Cerebellar cortex (tissue), 1 donor: ENCODE data around the gene LMNTD2.
A peak's percentile ranks its signal among the peaks of the same experiment; 100 is the strongest.

Source experiments
- DNase-seq: peaks from one replicate; pipeline ENCODE4 v3.0.0-alpha.2; 2015; ENCODE audit warnings: low spot score

Gene LMNTD2, protein sequence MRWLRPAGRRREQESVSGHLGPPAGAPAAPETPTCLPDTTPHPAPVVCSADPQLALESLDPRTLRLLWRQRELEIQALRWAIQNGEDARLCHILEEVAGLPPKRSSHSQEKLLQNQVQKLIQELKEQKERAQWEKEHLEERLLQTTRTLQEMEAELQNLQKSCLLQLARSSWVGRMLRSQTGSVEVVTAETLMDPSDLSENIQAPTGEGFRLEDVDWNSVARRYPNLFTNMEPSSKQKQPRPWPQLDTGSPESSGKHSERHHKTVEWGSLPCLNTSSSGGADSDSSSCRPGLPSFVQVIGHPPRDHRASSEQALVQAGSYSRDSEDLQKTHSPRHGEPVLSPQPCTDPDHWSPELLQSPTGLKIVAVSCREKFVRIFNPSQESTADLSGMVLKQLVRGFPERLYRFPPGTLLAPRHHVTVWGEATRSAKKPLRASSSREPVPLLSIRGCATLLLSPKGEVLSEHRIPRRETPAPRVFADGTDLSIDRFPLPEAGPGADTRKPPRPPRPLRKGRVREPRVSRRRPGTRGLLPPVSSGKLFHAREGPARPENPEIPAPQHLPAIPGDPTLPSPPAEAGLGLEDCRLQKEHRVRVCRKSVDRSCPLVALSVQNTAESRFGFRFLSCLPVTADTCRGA

DNA sequence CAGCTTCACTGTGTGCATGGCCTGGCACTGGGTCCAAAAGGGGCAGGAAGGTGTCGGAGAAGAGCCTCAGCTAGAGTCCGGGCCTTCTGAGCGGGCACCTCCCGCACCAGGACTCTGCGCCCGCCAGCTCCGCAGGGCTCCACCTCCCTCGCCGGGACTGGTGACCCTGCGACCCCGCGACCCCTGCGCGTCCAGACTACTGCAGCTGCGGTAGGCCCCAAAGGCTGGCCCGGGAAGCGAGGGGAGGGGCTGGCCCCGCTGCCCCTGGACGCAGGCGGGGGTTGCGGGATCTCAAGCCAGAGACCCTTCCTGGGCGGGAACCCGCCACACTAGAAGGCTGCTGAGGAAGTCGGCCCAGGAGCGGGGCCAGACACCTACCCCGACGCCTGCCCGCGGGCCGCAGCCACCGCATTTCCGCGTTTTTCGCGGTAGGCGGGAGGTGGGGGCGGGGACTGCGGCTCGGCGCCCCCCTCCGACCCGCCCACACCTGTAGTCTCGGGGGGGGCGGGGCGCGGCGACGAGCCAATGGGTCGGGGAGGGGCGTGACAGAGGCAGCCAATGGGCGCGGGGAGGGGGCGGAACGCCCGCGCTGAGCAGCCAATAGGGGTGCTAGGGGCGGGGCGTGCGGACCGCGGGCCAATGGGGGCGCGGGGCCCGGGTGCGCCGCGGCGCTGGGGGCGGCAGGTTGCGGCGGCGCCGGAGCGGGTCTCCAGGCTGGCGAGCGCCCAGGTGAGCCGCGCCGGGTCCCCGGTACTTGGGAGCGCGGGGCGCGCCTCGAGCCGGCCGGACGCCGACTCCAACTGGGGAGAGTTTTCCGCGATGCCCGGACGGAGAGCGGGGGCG, at the start of gene LMNTD2, which contains the start of gene RASSF7:
TSS of gene LMNTD2 (minus strand) at position 434 of the 843 bp plus-strand sequence. CDS start at position 412, 22 bp downstream.
TSS of gene RASSF7 (plus strand) at position 666 of the 843 bp plus-strand sequence. CDS start 799 bp downstream, outside the sequence.
- DNase-seq = peak; percentile 83

DNA sequence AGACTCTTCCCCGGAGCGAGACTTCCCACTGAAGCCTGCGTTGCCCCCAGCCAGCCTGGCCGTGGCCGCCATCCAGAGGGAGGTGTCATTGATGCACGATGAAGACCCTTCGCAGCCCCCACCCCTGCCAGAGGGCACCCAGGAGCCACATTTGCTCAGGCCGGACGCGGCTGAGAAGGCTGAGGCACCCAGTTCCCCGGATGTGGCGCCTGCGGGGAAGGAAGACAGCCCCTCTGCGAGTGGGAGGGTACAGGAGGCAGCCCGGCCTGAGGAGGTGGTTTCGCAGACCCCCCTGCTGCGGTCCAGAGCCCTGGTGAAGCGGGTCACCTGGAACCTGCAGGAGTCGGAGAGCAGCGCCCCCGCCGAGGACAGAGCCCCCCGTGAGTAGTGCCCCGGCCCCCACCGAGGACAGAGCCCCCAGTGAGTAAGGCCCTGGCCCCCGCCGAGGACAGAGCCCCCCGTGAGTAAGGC, 48.8 kb upstream of the LMNTD2 start:
- DNase-seq = no peak

DNA sequence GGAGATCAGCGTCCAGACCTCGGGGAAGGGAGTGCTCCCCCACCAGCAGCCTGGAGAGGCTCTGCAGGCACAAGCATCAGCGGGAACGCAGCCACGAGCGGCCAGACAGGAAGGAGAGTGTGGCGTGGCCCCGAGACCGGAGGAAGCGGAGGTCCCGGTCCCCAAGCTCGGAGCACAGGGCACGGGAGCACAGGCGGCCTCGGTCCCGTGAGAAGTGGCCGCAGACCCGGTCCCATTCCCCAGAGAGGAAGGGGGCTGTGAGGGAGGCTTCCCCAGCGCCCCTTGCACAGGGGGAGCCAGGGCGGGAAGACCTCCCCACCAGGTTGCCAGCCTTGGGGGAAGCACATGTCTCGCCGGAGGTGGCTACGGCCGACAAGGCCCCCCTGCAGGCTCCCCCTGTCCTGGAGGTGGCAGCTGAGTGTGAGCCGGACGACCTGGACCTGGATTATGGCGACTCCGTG, 48.3 kb upstream of the LMNTD2 start:
- no peak for DNase-seq

DNA sequence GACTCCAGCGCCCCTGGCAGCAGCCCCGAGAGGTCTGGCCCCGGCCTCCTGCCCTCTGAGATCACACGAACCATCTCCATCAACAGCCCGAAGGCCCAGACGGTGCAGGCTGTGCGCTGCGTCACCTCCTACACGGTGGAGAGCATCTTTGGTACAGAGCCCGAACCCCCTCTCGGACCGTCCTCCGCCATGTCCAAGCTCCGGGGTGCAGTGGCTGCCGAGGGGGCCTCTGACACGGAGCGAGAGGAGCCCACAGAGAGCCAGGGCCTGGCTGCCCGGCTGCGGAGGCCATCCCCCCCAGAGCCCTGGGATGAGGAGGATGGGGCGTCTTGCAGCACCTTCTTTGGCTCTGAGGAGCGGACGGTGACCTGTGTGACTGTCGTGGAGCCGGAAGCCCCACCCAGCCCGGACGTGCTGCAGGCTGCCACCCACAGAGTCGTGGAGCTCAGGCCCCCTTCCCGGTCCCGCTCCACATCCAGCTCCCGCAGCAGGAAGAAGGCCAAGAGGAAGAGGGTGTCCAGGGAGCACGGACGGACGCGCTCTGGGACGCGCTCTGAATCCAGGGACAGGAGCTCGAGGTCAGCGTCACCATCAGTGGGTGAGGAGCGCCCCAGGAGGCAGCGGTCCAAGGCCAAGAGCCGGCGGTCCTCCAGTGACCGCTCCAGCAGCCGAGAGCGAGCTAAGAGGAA, 47.6 kb upstream of the LMNTD2 start:
- no peak for DNase-seq

- DNase-seq = no peak
Observed at GRCh38 chr11:607020-607780, 46.7 kb upstream of the LMNTD2 start.

DNA sequence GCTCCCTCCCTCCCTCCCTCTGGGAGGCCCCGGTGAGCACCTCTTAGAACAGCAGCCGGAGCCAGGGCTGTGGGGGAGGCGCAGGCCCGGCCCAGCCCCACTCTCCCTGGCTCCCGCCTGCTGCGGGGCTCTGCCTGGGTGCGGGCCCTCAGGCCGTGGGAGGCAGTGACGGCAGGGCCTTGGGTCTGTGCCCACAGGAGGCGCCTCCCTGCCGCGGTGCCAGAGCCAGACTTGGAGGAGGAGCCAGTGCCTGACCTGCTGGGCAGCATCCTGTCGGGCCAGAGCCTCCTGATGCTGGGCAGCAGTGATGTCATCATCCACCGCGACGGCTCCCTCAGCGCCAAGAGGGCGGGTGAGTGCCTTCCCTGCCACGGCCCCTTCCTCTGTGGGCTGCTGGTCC, 45.7 kb upstream of the LMNTD2 start:
- DNase-seq = peak; percentile 89

DNA sequence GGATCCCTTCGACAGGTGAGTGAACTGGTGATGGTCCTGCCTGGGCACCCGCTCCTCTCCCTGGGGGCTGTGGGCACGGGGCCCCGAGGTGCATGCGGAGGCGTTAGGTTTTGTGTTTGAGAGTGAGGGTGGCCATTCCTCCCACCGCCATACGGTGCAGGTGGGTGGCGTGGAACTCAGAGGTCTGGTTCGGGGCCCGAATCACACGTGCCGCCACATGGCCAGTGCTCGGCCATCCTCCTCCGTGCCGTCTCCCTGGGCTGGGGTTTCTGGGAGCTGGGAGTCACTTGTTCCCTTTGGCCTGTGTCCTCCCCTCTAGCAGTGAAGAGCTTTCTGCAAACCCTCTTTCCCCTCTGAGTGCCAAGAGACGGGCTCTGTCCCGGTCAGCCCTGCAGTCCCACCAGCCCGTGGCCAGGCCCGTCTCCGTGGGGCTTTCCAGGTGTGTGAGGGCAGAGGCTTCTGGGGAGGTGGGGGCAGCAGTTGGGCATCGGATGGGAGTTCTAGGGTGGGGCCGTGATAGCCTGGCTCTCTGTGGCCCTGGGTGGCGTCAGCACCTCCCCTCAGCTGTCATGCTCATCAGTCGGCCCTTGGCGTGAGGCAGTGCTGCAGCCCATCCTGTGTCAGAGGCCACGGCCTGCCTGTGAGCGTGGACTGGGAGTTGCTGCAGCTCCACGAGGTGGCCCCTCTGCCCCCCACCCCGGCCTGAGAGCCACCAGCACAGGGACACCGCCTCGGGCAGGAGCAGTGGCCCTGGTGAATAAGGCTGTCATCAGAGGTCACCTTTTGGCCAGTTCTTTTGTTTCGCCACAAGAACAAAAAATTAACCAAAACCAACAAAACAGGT, 45.0 kb upstream of the LMNTD2 start:
- DNase-seq = no peak

DNA sequence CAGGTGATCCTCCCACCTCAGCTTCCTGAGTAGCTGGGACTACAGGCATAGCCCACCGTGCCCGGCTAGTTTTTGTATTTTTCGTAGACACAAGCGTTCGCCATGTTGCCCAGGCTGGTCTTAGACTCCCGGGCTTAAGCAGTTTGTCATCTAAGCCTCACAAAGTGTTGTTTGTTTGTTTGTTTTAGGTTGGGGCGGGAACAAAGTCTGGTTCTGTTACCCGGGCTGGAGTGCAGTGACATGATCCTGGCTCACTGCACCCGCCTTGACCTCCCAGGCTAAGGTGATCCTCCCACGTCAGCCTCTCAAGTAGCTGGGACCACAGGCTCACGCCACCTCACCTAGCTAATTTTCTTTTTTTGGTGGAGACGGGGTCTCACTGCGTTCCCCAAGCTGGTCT, 42.6 kb upstream of the LMNTD2 start:
- DNase-seq = no peak

DNA sequence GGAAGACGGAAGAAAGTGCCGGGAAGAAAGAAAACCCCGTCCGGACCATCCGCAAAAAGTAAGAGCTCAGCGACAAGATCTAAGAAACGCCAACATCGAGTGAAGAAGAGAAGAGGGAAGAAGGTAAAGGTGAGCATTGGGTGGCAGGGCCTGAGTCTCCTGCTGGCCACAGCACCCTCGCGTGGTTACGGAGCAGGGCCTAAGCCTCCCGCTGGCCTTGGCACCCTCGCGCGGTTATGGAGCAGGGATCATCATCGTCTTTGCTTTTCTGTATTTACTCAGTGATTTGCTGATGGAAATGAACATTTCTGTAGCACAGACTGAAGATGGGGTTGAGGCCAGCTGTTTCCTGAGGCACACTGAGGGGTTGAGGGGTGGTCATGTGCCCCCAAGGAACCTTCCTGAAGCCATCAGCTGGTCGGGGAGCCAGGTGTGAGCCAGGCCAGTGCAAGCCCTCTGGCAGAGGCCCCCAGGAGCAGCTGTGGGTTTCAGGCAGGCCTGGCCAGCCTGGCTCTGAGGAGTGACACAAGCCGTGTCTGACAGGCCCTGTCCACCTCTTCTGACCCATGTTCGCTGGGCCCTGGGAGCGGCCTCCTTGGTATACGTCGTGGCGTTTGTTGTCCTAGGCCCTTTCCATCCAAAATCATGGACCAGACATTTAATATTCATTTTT, 41.2 kb upstream of the LMNTD2 start:
- no peak for DNase-seq

DNA sequence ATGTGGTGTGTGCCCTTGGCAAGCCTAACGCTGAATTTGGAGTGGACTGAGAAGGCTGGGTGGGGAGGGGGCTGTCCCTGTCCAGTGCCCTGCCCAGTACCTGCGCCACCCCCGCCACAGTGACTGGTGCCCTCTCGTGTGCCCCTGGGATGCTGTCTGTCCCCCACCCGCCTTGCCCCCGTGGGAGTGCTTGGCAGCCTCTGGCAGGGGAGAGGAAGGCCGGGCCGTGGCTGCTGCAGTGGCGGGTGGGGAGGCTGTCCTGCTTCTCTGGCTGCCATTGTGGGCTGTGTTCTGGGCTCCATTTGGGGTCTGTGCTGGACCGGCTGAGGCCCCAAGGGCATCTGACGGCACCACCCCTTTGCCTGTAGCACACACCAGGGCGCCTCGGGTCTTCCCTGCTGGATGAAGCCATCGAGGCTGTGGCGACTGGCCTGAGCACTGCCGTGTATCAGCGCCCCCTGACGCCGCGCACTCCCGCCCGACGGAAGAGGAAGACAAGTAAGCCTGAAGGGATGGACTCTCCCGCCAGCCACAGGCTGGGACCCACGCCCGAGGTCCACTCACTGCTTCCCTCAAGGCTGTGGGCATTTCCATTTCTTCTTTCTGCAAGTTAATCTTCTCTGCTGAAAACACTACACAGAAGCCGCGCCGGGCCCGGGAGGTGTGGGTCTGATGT, 37.6 kb upstream of the LMNTD2 start:
- DNase-seq = no peak

DNA sequence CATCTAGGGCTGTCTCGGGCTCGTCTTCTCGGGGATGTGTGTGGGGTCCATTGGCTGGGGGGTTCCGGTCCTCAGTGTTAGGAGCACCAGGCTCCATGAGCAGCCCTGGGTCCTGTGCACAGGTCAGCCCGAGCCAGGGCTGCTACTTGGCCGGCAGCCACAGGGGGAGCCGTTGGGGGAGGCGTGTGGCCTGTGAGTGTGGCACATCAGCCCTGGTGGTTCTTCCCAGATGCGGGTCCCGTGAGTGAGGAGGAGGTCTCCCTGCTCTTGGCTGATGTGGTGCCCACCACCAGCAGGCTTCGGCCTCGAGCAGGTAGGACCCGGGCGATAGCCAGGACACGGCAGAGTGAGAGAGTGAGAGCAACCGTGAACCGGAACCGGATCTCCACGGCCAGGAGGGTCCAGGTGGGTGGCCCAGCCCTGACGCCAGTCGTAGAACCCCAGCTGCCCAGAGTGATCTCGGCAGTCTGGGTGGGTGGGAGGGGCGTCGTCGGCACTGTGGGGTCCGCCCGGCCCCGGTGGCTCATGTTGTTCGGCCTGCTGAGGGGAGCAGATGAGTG, 36.7 kb upstream of the LMNTD2 start:
- DNase-seq = no peak

DNA sequence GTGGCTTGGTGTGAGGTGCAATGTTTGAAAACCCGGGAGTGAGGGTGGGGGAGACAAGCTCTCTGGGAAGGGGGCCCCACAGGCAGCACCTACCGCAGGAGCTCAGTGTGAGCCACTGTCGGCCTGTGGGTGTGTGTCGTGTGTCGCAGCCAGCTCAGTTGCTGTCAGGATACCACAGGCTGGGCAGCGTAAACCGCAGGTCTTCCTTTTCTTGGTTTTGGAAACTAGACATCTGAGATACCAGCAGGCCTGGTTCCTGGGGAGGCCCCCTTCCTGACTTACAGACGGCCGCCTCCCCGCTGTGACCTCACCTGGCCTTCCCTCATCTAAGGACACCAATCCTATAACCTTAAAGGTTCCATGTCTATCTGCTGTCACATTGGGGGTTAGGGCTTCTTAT, 35.8 kb upstream of the LMNTD2 start:
- no peak for DNase-seq

GRCh38 chr11:595400-595799, 34.9 kb upstream of the LMNTD2 start:
- no peak for DNase-seq

DNA sequence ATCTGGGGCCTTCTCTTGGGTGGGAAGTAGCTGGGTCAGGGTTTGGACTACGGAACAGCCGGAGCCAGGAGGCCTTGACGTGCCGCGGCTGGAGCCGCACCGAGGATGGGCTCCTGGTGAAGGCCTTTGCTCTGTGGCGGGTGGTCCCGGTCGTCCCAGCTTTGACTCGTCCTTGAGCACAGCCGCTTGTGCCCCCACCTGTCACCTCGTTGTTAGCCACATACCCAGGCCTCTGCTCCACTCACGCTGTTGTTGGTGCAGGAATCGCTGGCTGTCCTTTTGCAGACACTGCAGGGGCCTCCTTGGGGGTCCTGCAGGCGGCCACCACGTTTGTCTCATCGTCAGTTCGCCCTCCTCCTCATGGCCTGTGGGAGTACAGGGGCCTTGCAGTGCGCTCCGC, 32.8 kb upstream of the LMNTD2 start:
- DNase-seq = no peak

GRCh38 chr11:592918-593317, 32.4 kb upstream of the LMNTD2 start:
- DNase-seq = no peak

GRCh38 chr11:592501-592900, 32.0 kb upstream of the LMNTD2 start:
- DNase-seq = no peak

- peak; percentile 57 for DNase-seq
Observed at GRCh38 chr11:590997-591396, 30.5 kb upstream of the LMNTD2 start.

GRCh38 chr11:589798-590197, 29.3 kb upstream of the LMNTD2 start:
- no peak for DNase-seq

DNA sequence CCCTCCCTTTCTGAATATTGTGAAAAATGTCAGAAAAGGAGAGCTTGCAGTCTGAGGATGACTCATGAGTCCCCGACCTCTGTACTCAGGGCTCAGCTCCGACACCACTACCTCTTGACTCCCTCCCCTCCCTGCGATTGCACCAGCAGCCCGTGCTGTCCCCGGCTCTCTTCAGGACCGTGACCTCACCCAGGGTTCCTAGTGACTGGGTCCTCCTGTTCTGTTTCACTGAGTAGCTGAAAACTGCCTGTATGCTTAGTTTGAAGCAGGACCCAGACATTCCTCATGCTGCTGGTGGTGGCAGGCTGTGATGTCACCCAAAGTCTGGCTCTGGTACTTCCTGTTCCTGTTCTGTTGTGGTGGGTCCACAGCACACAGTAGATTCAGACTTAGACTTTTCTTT, 27.4 kb upstream of the LMNTD2 start:
- no peak for DNase-seq
